ENCODE data around the gene XDH.

- TF ChIP-seq CTCF (IDR thresholded peaks at IDR 0.05; ENCODE audit: insufficient read depth, low read length) (no peak), REST (IDR thresholded peaks at IDR 0.05; ENCODE audit: insufficient replicate concordance, low read depth) (no peak)
These were observed at the start of gene XDH for GRCh38 chr2:31414601-31415241.

Data from HL-60 (cell line).